ENCODE measurements around the gene SPTAN1. TPM values are rescaled to one million over a fixed set of nuclear protein-coding genes. Genes with fewer than 3 reads are reported as not detected.
"Not testable (repeated sequence)": the region's sequence is repeated elsewhere in the genome, so short reads cannot be mapped to it uniquely, and the experiment has no call there.

The SPTAN1 gene
- total and polyA plus RNA-seq, 2 donors (not counting 3 experiments of a cell fraction or from before 2014, with no cell fraction given) = 408 to 502 TPM

DNA sequence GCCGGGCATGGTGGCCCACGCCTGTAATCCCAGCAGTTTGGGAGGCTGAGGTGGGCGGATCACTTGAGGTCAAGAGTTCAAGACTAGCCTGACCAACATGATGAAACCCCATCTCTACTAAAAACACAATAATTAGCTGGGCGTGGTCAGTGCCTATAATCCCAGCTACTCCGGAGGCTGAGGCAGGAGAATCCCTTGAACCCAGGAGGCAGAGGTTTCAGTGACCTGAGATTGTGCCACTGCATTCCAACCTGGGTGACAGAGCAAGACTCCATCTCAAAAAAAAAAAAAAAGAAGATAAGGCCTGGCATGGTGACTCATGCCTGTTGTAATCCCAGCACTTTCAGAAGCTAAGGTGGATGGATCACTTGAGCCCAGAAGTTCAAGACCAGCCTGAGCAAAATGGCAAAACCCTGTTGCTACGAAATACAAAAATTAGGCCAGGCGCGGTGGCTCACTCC is 114.1 kb downstream of the SPTAN1 start:
- H2AFZ ChIP-seq (ENCODE audit: low read depth, low read length); H3K9me1 ChIP-seq (replicated peaks; ENCODE audit: control insufficient read depth, extremely low read depth, insufficient read depth, low read length); dilution Hi-C loops (cut with MboI; ENCODE audit: extremely low pct_ligation_motif_present, low sequenced_read_pairs); H3K9me3 ChIP-seq (replicated peaks; ENCODE audit: control insufficient read depth, insufficient read depth, low read length); FAIRE-seq; H4K20me1 ChIP-seq (replicated peaks; ENCODE audit: control insufficient read depth, extremely low read depth, insufficient read depth, low read length); H3K9ac ChIP-seq (replicated peaks; ENCODE audit: extremely low read depth, insufficient read depth, low read length); H3K4me3 ChIP-seq (replicated peaks in 1 of 3; ENCODE audit: insufficient read depth in 1 of 3, low read depth in 1 of 3, low read length in 3 of 3); H3K4me2 ChIP-seq (ENCODE audit: insufficient read depth, low read length); H3K79me2 ChIP-seq (ENCODE audit: control insufficient read depth, insufficient read depth, low read length); H3K36me3 ChIP-seq (ENCODE audit: control insufficient read depth in 2 of 2, extremely low read depth in 1 of 2, insufficient read depth in 2 of 2, low read length in 2 of 2); H3K27ac ChIP-seq (ENCODE audit: insufficient read depth, low read depth, low read length); BruUV-seq (replicated peaks); H3K4me1 ChIP-seq (ENCODE audit: control insufficient read depth, extremely low read depth, insufficient read depth, low read length); DNase-seq (ENCODE audit: low read depth, low spot score); H3K27me3 ChIP-seq (ENCODE audit: control insufficient read depth in 2 of 2, insufficient read depth in 2 of 2, low read length in 2 of 2); intact Hi-C loops (cut with micrococcal nuclease); POLR2A ChIA-PET: not testable (repeated sequence)
- CTCF ChIA-PET = interaction anchor here (1.1 to 1.3 kb wide), 2 partner anchors 19 to 36 kb away, joined by 3 to 4 read pairs; partner anchors contain the start of gene PKN3

DNA sequence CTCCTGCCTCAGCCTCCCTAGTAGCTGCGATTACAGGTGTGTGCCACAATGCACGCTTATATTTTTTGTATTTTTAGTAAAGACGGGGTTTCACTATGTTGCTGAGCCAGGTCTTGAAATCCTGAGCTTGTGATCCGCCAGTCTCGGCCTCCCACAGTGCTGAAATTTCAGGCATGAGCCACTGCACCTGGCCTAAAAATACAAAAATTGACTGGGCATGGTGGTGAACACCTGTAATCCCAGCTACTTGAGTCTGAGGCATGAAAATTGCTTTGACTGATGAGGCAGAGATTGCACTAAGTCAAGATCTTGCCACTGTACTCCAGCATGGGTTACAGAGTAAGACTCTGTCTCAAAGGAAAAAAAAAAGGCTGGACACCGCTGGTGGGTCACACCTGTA is 117.4 kb downstream of the SPTAN1 start:
- intact Hi-C loops (cut with micrococcal nuclease) = no loop called here
- H3K9me3 ChIP-seq (replicated peaks; ENCODE audit: control insufficient read depth, insufficient read depth, low read length) = no peaks in the 10 kb centered on the region
- no peak overlapping the region for H3K27ac ChIP-seq (ENCODE audit: insufficient read depth, low read depth, low read length)
- POLR2A ChIA-PET = interaction anchor here (0.6 kb wide), 1 partner anchor 34 kb away, joined by 3 read pairs; no protein-coding TSS in a partner anchor
- no peak overlapping the region for H3K4me2 ChIP-seq (ENCODE audit: insufficient read depth, low read length)
- TF ChIP-seq GATA2 (IDR thresholded peaks at IDR 0.05; ENCODE audit: insufficient read depth, insufficient read length, low read depth, low read length) (no peak), EZH2 (IDR thresholded peaks at IDR 0.05; ENCODE audit: borderline replicate concordance, low read depth, low read length, severe bottlenecking) (no peak)
- TF ChIP-seq, protein P1, sequence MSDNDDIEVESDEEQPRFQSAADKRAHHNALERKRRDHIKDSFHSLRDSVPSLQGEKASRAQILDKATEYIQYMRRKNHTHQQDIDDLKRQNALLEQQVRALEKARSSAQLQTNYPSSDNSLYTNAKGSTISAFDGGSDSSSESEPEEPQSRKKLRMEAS (IDR thresholded peaks at IDR 0.05; ENCODE audit: insufficient read depth, insufficient read length) = no peak
- H3K9ac ChIP-seq (replicated peaks; ENCODE audit: extremely low read depth, insufficient read depth, low read length) = no peak overlapping the region
- H3K4me1 ChIP-seq (ENCODE audit: control insufficient read depth, extremely low read depth, insufficient read depth, low read length) = no peaks in the 10 kb centered on the region
- dilution Hi-C loops (cut with MboI; ENCODE audit: extremely low pct_ligation_motif_present, low sequenced_read_pairs) = no loop called here
- H4K20me1 ChIP-seq (replicated peaks; ENCODE audit: control insufficient read depth, extremely low read depth, insufficient read depth, low read length) = no peaks in the 10 kb centered on the region
- BruUV-seq (replicated peaks) = no TSS peak
- no peaks in the 10 kb centered on the region for H3K9me1 ChIP-seq (replicated peaks; ENCODE audit: control insufficient read depth, extremely low read depth, insufficient read depth, low read length)
- no peaks in the 10 kb centered on the region for H3K27me3 ChIP-seq (ENCODE audit: control insufficient read depth in 2 of 2, insufficient read depth in 2 of 2, low read length in 2 of 2)
- CTCF ChIA-PET = no interaction called here
- H2AFZ ChIP-seq (ENCODE audit: low read depth, low read length) = no peak overlapping the region
- no peak overlapping the region for H3K4me3 ChIP-seq (replicated peaks in 1 of 3; ENCODE audit: insufficient read depth in 1 of 3, low read depth in 1 of 3, low read length in 3 of 3)
- no peaks in the 10 kb centered on the region for H3K79me2 ChIP-seq (ENCODE audit: control insufficient read depth, insufficient read depth, low read length)
- no peak for FAIRE-seq
- H3K36me3 ChIP-seq (ENCODE audit: control insufficient read depth in 2 of 2, extremely low read depth in 1 of 2, insufficient read depth in 2 of 2, low read length in 2 of 2) = no peaks in the 10 kb centered on the region
- DNase-seq (ENCODE audit: low read depth, low spot score) = no peak

Measured in endothelial cell of umbilical vein (primary cell).